A673 (cell line): Measurements from ENCODE around the gene CNNM1. TPM values are rescaled to one million over a fixed set of nuclear protein-coding genes. Genes with fewer than 3 reads are reported as not detected.

ENCODE experiments used
- BruUV-seq: library from RNA; stranded (reverse); fragments of 400-500 nt; replicated peaks from 2 replicates; lab custom pipeline; 2021; lab: Mats Ljungman, UMichigan
- CTCF ChIA-PET: fragments of 300-600 bp; sonication (Branson Sonifier 250); formaldehyde crosslinking; loops from one replicate; lab custom pipeline; 2022; ENCODE audit warnings: antibody characterized with exemption; lab: Charles Lee
- POLR2A ChIA-PET: fragments of 300-600 bp; sonication (Branson Sonifier 250); formaldehyde crosslinking; loops from one replicate; lab custom pipeline; 2022; ENCODE audit warnings: antibody characterized with exemption; ENCODE audit not compliant: low non-redundant PET; lab: Charles Lee
- DNase-seq: peaks from one replicate; pipeline ENCODE4 v3.0.0-alpha.2; 2015; ENCODE audit warnings: low spot score
- H3K27ac ChIP-seq: fragments of 200-600 bp; sonication (generic); 2 replicates; pipeline ENCODE4 v1.5.1; 2016; ENCODE audit warnings: mixed run types, low read depth, mild to moderate bottlenecking, mixed read lengths, antibody characterized with exemption, low read length; ENCODE audit not compliant: poor library complexity, severe bottlenecking
- H3K27me3 ChIP-seq: fragments of 200-600 bp; sonication (generic); replicated peaks from 2 replicates; pipeline ENCODE4 v1.6.1; 2017; ENCODE audit warnings: mixed run types, low read depth, mild to moderate bottlenecking, mixed read lengths, antibody characterized with exemption, low read length; ENCODE audit not compliant: insufficient read depth, poor library complexity
- H3K36me3 ChIP-seq: fragments of 200-600 bp; sonication (generic); 2 replicates; pipeline ENCODE4 v1.6.1; 2016; ENCODE audit warnings: mixed run types, mild to moderate bottlenecking, mixed read lengths, antibody characterized with exemption, low read length; ENCODE audit not compliant: insufficient read depth, poor library complexity, severe bottlenecking
- H3K4me1 ChIP-seq: fragments of 200-600 bp; sonication (generic); 2 replicates; pipeline ENCODE4 v1.6.1; 2017; ENCODE audit warnings: mixed run types, mild to moderate bottlenecking, mixed read lengths, antibody characterized with exemption, low read length; ENCODE audit not compliant: insufficient read depth, poor library complexity, severe bottlenecking
- H3K4me3 ChIP-seq: fragments of 200-600 bp; sonication (generic); 2 replicates; pipeline ENCODE4 v1.5.1; 2016; ENCODE audit warnings: low read depth, mixed run types, mild to moderate bottlenecking, mixed read lengths, low read length; ENCODE audit not compliant: poor library complexity, severe bottlenecking
- H3K9me3 ChIP-seq: fragments of 200-600 bp; sonication (generic); 2 replicates; pipeline ENCODE4 v1.6.1; 2016; ENCODE audit warnings: mixed run types, low read depth, mild to moderate bottlenecking, mixed read lengths, antibody characterized with exemption, low read length; ENCODE audit not compliant: poor library complexity, severe bottlenecking
- CTCF ChIP-seq: fragments of 300-800, 200-600 bp; sonication (generic); conservative IDR thresholded peaks from 2 replicates; pipeline ENCODE4 v1.5.1; 2017; ENCODE audit warnings: low read depth, mild to moderate bottlenecking, antibody characterized with exemption, low read length, moderate library complexity, mixed read lengths
- EZH2 ChIP-seq: fragments of 200-600 bp; sonication (generic); IDR thresholded peaks from 2 replicates; pipeline ENCODE4 v1.6.1; 2017; ENCODE audit warnings: borderline replicate concordance, low read depth, mild to moderate bottlenecking, mixed read lengths, antibody characterized with exemption, low read length; ENCODE audit not compliant: poor library complexity, severe bottlenecking
- intact Hi-C: fragments of 100-400 bp; cut with micrococcal nuclease; formaldehyde crosslinking; loops from one replicate; pipeline ENCODE4 v1.10.0; 2022; ENCODE audit not compliant: unreplicated experiment
- total RNA-seq: library from RNA; stranded (reverse); gene quantifications from 2 replicates; pipeline ENCODE4 v1.2.3, GENCODE V29; 2021

The CNNM1 gene
- total RNA-seq, 1 experiment from 2014 or later: 0.73 TPM

GRCh38 chr10:99329554-99330346 lies 594 bp downstream of the CNNM1 start:
- Histone ChIP-seq H3K4me3 (peak overlapping the region; percentile 45), H3K9me3 (no peaks in the 10 kb centered on the region), H3K36me3 (no peaks in the 10 kb centered on the region), H3K27me3 (peaks cover 61% of the 10 kb centered on the region), H3K4me1 (no peaks in the 10 kb centered on the region), H3K27ac (no peak overlapping the region)
- ChIA-PET CTCF (no interaction called here), POLR2A (no interaction called here)
- intact Hi-C loops: no loop called here
- BruUV-seq: no TSS peak
- DNase-seq: peak; percentile 18
- no peak for TF ChIP-seq CTCF
- TF ChIP-seq EZH2: peak; percentile 86

DNA sequence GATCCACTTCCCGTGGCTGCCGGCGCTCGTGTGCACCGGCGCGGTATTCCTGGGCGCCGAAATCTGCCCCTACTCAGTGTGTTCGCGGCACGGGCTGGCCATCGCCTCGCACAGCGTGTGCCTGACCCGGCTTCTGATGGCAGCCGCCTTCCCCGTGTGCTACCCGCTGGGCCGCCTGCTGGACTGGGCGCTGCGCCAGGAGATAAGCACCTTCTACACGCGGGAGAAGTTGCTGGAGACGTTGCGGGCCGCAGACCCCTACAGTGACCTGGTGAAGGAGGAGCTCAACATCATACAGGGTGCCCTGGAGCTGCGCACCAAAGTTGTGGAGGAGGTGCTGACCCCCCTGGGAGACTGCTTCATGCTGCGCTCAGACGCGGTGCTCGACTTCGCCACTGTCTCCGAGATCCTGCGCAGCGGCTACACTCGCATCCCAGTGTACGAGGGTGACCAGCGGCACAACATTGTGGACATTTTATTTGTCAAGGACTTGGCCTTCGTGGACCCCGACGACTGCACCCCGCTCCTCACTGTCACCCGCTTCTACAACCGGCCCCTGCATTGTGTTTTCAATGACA lies 1.3 kb downstream of the CNNM1 start:
- CTCF ChIA-PET: no interaction called here
- POLR2A ChIA-PET: no interaction called here
- H3K27ac ChIP-seq: no peak overlapping the region
- no peaks in the 10 kb centered on the region for H3K4me1 ChIP-seq
- BruUV-seq: no TSS peak
- no peaks in the 10 kb centered on the region for H3K9me3 ChIP-seq
- intact Hi-C loops: no loop called here
- TF ChIP-seq EZH2 (no peak), CTCF (no peak)
- no peak for DNase-seq
- H3K36me3 ChIP-seq: no peaks in the 10 kb centered on the region
- peak overlapping the region; percentile 45 for H3K4me3 ChIP-seq
- H3K27me3 ChIP-seq: peaks cover 55% of the 10 kb centered on the region

DNA sequence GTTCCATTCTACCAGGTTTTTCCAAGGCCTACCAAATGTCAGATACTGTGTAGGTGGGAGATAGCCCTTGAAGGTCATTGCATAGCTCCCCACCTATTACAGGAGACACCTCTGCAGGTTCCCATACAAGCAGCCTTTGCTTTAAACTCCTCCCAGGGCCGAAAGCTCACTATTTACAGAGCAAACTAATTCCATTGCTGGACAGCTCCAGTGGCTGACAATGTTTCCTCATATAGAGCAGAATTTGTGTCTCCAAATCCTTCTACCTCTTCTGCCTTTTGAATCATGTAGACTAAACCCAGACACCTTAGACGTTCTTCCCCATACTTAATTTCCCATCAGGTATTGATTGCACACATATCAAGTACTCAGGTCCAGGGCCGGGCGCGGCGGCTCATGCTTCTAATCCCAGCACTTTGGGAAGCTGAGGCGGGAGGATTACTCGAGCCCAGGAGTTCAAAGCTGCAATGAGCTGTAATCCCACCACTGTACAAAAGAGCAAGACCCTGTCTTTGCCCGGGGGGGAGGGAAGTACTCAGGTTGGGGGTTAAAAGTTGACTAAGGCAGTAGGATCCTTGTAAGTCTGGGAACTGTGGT lies 2.1 kb downstream of the CNNM1 start:
- H3K27ac ChIP-seq: no peak overlapping the region
- no peak for DNase-seq
- CTCF ChIA-PET: no interaction called here

More for the DNA sequence above, 2.1 kb downstream of the CNNM1 start:
- intact Hi-C loops: no loop called here
- Histone ChIP-seq H3K4me3 (no peak overlapping the region), H3K4me1 (no peaks in the 10 kb centered on the region), H3K27me3 (peaks cover 55% of the 10 kb centered on the region), H3K36me3 (no peaks in the 10 kb centered on the region), H3K9me3 (no peaks in the 10 kb centered on the region)
- TF ChIP-seq CTCF (no peak), EZH2 (no peak)
- POLR2A ChIA-PET: no interaction called here
- BruUV-seq: no TSS peak
